Breast epithelium (tissue), 3 donors: ENCODE results near the gene KLHDC2.

Experiments used
- POLR2A ChIP-seq: fragments of 450-650 bp; IDR thresholded peaks from one replicate; pipeline ENCODE4 v1.6.1; 2016; ENCODE audit warnings: antibody characterized with exemption, mild to moderate bottlenecking, moderate library complexity
- POLR2AphosphoS5 ChIP-seq, 3 donors: sonication (generic); formaldehyde crosslinking; IDR thresholded peaks; one replicate each; pipeline ENCODE4 v1.6.1; 2017; ENCODE audit warnings: antibody characterized with exemption in 3 of 3
- TF ChIP-seq, protein P1 (sequence below), 3 donors: fragments of 450-650 bp; IDR thresholded peaks; one replicate each; pipeline ENCODE4 v1.5.1; 2016 to 2017; ENCODE audit warnings: antibody characterized with exemption in 3 of 3, mild to moderate bottlenecking in 3 of 3, moderate library complexity in 3 of 3

DNA sequence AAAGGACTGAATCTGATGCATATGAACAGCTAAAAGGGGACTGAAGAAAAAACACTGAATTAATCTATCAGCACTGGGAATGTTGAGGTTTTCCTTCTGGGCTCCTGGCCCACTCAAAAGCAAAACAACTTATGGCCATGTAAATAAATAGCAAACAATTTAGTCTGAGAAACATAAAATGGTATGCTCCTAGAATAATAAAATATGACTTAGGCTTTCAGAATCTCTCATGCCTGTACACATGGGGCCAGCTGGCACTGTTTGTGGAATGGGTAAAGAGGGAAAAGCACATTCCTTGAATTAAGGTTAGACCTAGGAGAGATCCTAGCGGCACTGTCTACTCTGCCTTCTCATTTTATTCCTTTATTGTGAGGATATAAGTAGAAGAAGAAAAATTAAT, 6.2 kb downstream of the KLHDC2 start:
- TF ChIP-seq, protein P1, sequence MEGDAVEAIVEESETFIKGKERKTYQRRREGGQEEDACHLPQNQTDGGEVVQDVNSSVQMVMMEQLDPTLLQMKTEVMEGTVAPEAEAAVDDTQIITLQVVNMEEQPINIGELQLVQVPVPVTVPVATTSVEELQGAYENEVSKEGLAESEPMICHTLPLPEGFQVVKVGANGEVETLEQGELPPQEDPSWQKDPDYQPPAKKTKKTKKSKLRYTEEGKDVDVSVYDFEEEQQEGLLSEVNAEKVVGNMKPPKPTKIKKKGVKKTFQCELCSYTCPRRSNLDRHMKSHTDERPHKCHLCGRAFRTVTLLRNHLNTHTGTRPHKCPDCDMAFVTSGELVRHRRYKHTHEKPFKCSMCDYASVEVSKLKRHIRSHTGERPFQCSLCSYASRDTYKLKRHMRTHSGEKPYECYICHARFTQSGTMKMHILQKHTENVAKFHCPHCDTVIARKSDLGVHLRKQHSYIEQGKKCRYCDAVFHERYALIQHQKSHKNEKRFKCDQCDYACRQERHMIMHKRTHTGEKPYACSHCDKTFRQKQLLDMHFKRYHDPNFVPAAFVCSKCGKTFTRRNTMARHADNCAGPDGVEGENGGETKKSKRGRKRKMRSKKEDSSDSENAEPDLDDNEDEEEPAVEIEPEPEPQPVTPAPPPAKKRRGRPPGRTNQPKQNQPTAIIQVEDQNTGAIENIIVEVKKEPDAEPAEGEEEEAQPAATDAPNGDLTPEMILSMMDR (IDR thresholded peaks at IDR 0.05), result no peak
- TF ChIP-seq POLR2A (no peak), POLR2AphosphoS5 (IDR thresholded peaks at IDR 0.05) (no peak)
